K562 (cell line): ENCODE measurements around the gene ZFP36. TPM values are rescaled to one million over a fixed set of nuclear protein-coding genes. Genes with fewer than 3 reads are reported as not detected.
A peak's percentile ranks its signal among the peaks of the same experiment; 100 is the strongest.

ENCODE experiments used
- ARID1B ChIP-seq: fragments of 450-650 bp; IDR thresholded peaks from 2 replicates; pipeline ENCODE4 v1.6.1; 2016; ENCODE audit warnings: antibody characterized with exemption, mild to moderate bottlenecking, inconsistent platforms
- BRD9 ChIP-seq: fragments of 450-650 bp; IDR thresholded peaks from 2 replicates; pipeline ENCODE4 v1.6.1; 2018; ENCODE audit warnings: low read depth; ENCODE audit not compliant: partially characterized antibody
- CREB1 ChIP-seq, 2 experiments: sonication (generic) in 1 of 2; formaldehyde crosslinking in 1 of 2; IDR thresholded peaks; 2 replicates each; pipeline versions ENCODE4 v1.6.1 to v1.8.0; 2012 to 2022; ENCODE audit warnings: inconsistent platforms in 1 of 2, mild to moderate bottlenecking in 1 of 2, missing genetic modification reagents in 1 of 2, moderate library complexity in 1 of 2
- FOXP1 ChIP-seq: sonication (generic); formaldehyde crosslinking; IDR thresholded peaks from 2 replicates; pipeline ENCODE4 v1.8.0; 2022; ENCODE audit warnings: mild to moderate bottlenecking, missing genetic modification reagents
- KLF13 ChIP-seq: fragments of 450-650 bp; IDR thresholded peaks from 2 replicates; pipeline ENCODE4 v1.6.1; 2016; ENCODE audit warnings: missing genetic modification characterization, low read depth, mild to moderate bottlenecking, missing compliant biosample characterization, moderate library complexity, borderline replicate concordance
- NCOR1 ChIP-seq: fragments of 450-650 bp; IDR thresholded peaks from 2 replicates; pipeline ENCODE4 v1.6.1; 2016; ENCODE audit warnings: mild to moderate bottlenecking, moderate library complexity
- POLR2H ChIP-seq: IDR thresholded peaks from 2 replicates; pipeline ENCODE4 v1.6.1; 2016; ENCODE audit warnings: missing genetic modification characterization, low read depth, mild to moderate bottlenecking, control low read depth, missing compliant biosample characterization, moderate library complexity
- SAP30 ChIP-seq: fragments of 200-600 bp; sonication (generic); IDR thresholded peaks from 2 replicates; pipeline ENCODE4 v1.6.1; 2012; ENCODE audit warnings: borderline replicate concordance, low read depth, mild to moderate bottlenecking, moderate library complexity, low read length, control low read depth, inconsistent platforms; ENCODE audit not compliant: insufficient read depth, poor library complexity, severe bottlenecking
- ZEB2 ChIP-seq: fragments of 450-650 bp; IDR thresholded peaks from 2 replicates; pipeline ENCODE4 v1.6.1; 2016
- ZFPM2 ChIP-seq: fragments of 250-450 bp; sonication (Bioruptor Pico); IDR thresholded peaks from 2 replicates; pipeline ENCODE4 v1.5.1; 2022; ENCODE audit warnings: mild to moderate bottlenecking
- ZFX ChIP-seq: sonication (generic); formaldehyde crosslinking; IDR thresholded peaks from 2 replicates; pipeline ENCODE4 v1.8.0; 2022; ENCODE audit warnings: mild to moderate bottlenecking, missing genetic modification reagents, moderate library complexity
- ZNF165 ChIP-seq: fragments of 250-450 bp; sonication (Bioruptor Pico); IDR thresholded peaks from 2 replicates; pipeline ENCODE4 v1.4.0; 2020; ENCODE audit warnings: borderline replicate concordance
- polyA plus RNA-seq, 8 experiments: library from polyadenylated mRNA; depleted of rRNA in 4 of 8; stranded (reverse) in 5 of 8; unstranded in 3 of 8; fragments of >200 nt; fragmentation: Nextera tagmentation in 2 of 8; fragmentation: Illumina TruSeq in 1 of 8; extraction: Ambion mirVana in 2 of 8; extraction: Trizol in 1 of 8; gene quantifications; 2 replicates each; pipeline versions ENCODE4 v1.2.1 to v1.2.3, GENCODE V29; 2011 to 2014; ENCODE audit warnings: inconsistent platforms in 1 of 8, missing spikeins in 1 of 8
- total RNA-seq, 7 experiments: library from RNA; depleted of rRNA in 6 of 7; stranded (reverse); fragments of >200 nt in 6 of 7; fragmentation: Illumina TruSeq in 2 of 7; extraction: Trizol in 2 of 7; gene quantifications; 2 replicates each; pipeline versions ENCODE4 v1.2.1 to v1.2.3, GENCODE V29; 2011 to 2021; ENCODE audit warnings: low replicate concordance in 1 of 7
- TF ChIP-seq, protein P1 (sequence below), 2 experiments: IDR thresholded peaks; 2 replicates each; pipeline ENCODE4 v1.6.1; 2012; ENCODE audit warnings: improper control_type of control experiment in 2 of 2, low read depth in 2 of 2, low read length in 2 of 2, borderline replicate concordance in 1 of 2
- TF ChIP-seq, protein P2 (sequence below): sonication (generic); formaldehyde crosslinking; IDR thresholded peaks from 2 replicates; pipeline ENCODE4 v1.9.0; 2022; ENCODE audit warnings: mild to moderate bottlenecking, missing genetic modification reagents

ZFP36 gene
- total and polyA plus RNA-seq, 9 of the 15 experiments (the other 6 are each of a cell fraction or from before 2014, with no cell fraction given), result 1.0 to 20.1 (median 3.5) TPM

DNA sequence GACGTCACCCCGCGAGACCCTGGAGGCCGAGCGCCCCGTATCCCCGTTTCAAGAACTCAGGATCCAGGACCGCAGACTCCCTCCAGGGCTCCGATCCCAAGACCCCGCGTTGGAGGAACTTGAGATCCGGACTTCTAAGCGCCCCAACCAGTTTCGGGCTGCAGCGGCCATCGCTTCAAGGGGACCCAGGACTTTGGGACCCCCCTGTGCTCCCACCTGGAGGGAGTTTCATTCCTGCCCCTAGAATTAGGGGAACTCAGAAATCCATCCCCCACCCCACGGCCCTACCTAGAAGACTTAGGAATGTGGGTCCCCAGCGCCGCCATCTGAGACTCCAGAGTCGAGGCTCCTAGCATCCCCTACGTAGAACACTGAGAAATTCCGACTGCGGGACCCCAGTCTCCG is 6.2 kb downstream of the ZFP36 start (continued):
- peak; percentile 20 for TF ChIP-seq SAP30
- TF ChIP-seq, protein P1, sequence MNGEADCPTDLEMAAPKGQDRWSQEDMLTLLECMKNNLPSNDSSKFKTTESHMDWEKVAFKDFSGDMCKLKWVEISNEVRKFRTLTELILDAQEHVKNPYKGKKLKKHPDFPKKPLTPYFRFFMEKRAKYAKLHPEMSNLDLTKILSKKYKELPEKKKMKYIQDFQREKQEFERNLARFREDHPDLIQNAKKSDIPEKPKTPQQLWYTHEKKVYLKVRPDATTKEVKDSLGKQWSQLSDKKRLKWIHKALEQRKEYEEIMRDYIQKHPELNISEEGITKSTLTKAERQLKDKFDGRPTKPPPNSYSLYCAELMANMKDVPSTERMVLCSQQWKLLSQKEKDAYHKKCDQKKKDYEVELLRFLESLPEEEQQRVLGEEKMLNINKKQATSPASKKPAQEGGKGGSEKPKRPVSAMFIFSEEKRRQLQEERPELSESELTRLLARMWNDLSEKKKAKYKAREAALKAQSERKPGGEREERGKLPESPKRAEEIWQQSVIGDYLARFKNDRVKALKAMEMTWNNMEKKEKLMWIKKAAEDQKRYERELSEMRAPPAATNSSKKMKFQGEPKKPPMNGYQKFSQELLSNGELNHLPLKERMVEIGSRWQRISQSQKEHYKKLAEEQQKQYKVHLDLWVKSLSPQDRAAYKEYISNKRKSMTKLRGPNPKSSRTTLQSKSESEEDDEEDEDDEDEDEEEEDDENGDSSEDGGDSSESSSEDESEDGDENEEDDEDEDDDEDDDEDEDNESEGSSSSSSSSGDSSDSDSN (IDR thresholded peaks at IDR 0.05; ENCODE audit: borderline replicate concordance in 1 of 2, low read depth in 2 of 2, low read length in 2 of 2), result no peak
- TF ChIP-seq, protein P2, sequence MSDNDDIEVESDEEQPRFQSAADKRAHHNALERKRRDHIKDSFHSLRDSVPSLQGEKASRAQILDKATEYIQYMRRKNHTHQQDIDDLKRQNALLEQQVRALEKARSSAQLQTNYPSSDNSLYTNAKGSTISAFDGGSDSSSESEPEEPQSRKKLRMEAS (CRISPR knock-in tag), result peak; percentile 24; the same call in 1 of the 2 replicates
- TF ChIP-seq ARID1B, result 0 out of 2 replicates have a peak, but pooled peaks have one; percentile 6
- no peak for TF ChIP-seq CREB1 (IDR thresholded peaks at IDR 0.05)
- peak; percentile 40; the same call in 1 of the 2 replicates for TF ChIP-seq CREB1 (CRISPR knock-in tag; IDR thresholded peaks at IDR 0.05)
- TF ChIP-seq NCOR1, result 0 out of 2 replicates have a peak, but pooled peaks have one; percentile 5
- TF ChIP-seq POLR2H (tag), result no peak
- peak; percentile 6 for TF ChIP-seq BRD9
- 0 out of 2 replicates have a peak, but pooled peaks have one; percentile 31 for TF ChIP-seq ZEB2
- TF ChIP-seq ZFX (CRISPR knock-in tag), result peak; percentile 39; the same call in 1 of the 2 replicates
- peak; percentile 75; the same call in 1 of the 2 replicates for TF ChIP-seq FOXP1 (CRISPR knock-in tag)
- no peak for TF ChIP-seq ZFPM2 (CRISPR knock-in tag)
- TF ChIP-seq ZNF165 (CRISPR knock-in tag), result 0 out of 2 replicates have a peak, but pooled peaks have one; percentile 45
- TF ChIP-seq KLF13 (tag), result no peak
